Liver (tissue), 9 donors: Measurements from ENCODE around the gene DMPK. TPM values are rescaled to one million over a fixed set of nuclear protein-coding genes. Genes with fewer than 3 reads are reported as not detected.

ENCODE experiments used
- DNase-seq: peaks from one replicate; pipeline ENCODE4 v3.0.0-alpha.2; 2017; ENCODE audit warnings: low spot score
- H3K27ac ChIP-seq, 2 donors: one replicate each; pipeline ENCODE4 v1.7.0; 2013; ENCODE audit warnings: inconsistent platforms in 2 of 2, low read length in 2 of 2, control low read depth in 1 of 2, low read depth in 1 of 2, mild to moderate bottlenecking in 1 of 2
- H3K27me3 ChIP-seq, 4 donors: one replicate each; pipeline versions ENCODE4 v1.6.1 to v1.7.0; 2013; ENCODE audit warnings: low read length in 3 of 4, inconsistent platforms in 1 of 4, mild to moderate bottlenecking in 1 of 4, moderate library complexity in 1 of 4; ENCODE audit not compliant: control insufficient read depth in 4 of 4, insufficient read depth in 4 of 4
- H3K36me3 ChIP-seq, 4 donors: one replicate each; pipeline versions ENCODE4 v1.6.1 to v1.7.0; 2013; ENCODE audit warnings: low read length in 3 of 4, mild to moderate bottlenecking in 3 of 4, low read depth in 1 of 4, moderate library complexity in 1 of 4; ENCODE audit not compliant: control insufficient read depth in 4 of 4, insufficient read depth in 3 of 4
- H3K4me1 ChIP-seq, 4 donors: one replicate each; pipeline versions ENCODE4 v1.6.1 to v1.7.0; 2013; ENCODE audit warnings: low read length in 3 of 4, mild to moderate bottlenecking in 3 of 4, moderate library complexity in 1 of 4; ENCODE audit not compliant: control insufficient read depth in 4 of 4, insufficient read depth in 4 of 4
- H3K4me3 ChIP-seq, 3 donors: one replicate each; pipeline versions ENCODE4 v1.6.1 to v1.7.0; 2013; ENCODE audit warnings: low read length in 3 of 3, control low read depth in 1 of 3, low read depth in 1 of 3, mild to moderate bottlenecking in 1 of 3
- H3K9ac ChIP-seq, 2 donors: one replicate each; pipeline ENCODE4 v1.7.0; 2013; ENCODE audit warnings: low read length in 2 of 2, mild to moderate bottlenecking in 2 of 2, moderate library complexity in 2 of 2, control low read depth in 1 of 2, low read depth in 1 of 2
- H3K9me3 ChIP-seq, 4 donors: one replicate each; pipeline versions ENCODE4 v1.6.1 to v1.7.0; 2013; ENCODE audit warnings: low read length in 3 of 4; ENCODE audit not compliant: control insufficient read depth in 4 of 4
- EGR1 ChIP-seq, 2 donors: IDR thresholded peaks; 2 replicates each; pipeline ENCODE4 v1.6.1; 2016 to 2018; ENCODE audit warnings: antibody characterized with exemption in 2 of 2, low read depth in 2 of 2
- FOXA1 ChIP-seq: IDR thresholded peaks from 2 replicates; pipeline ENCODE4 v1.6.1; 2016; ENCODE audit warnings: antibody characterized with exemption
- FOXA2 ChIP-seq: IDR thresholded peaks from 2 replicates; pipeline ENCODE4 v1.6.1; 2016; ENCODE audit warnings: antibody characterized with exemption
- GABPA ChIP-seq, 2 donors: IDR thresholded peaks in 1 of 2; conservative IDR thresholded peaks in 1 of 2; 2 replicates each; pipeline ENCODE4 v1.6.1; 2016; ENCODE audit warnings: antibody characterized with exemption in 2 of 2, mild to moderate bottlenecking in 1 of 2, moderate library complexity in 1 of 2
- HNF4A ChIP-seq, 2 donors: conservative IDR thresholded peaks; 2 replicates each; pipeline ENCODE4 v1.6.1; 2016; ENCODE audit warnings: antibody characterized with exemption in 2 of 2, mild to moderate bottlenecking in 2 of 2
- HNF4G ChIP-seq: IDR thresholded peaks from 2 replicates; pipeline ENCODE4 v1.6.1; 2016; ENCODE audit warnings: antibody characterized with exemption
- NR2F2 ChIP-seq: IDR thresholded peaks from 2 replicates; pipeline ENCODE4 v1.6.1; 2016; ENCODE audit warnings: antibody characterized with exemption
- RAD21 ChIP-seq, 2 donors: IDR thresholded peaks; 2 replicates each; pipeline ENCODE4 v1.6.1; 2016; ENCODE audit warnings: antibody characterized with exemption in 2 of 2, mild to moderate bottlenecking in 2 of 2
- RXRA ChIP-seq, 2 donors: IDR thresholded peaks; 2 replicates each; pipeline ENCODE4 v1.6.1; 2017 to 2018; ENCODE audit warnings: antibody characterized with exemption in 2 of 2, mild to moderate bottlenecking in 1 of 2
- SP1 ChIP-seq: IDR thresholded peaks from 2 replicates; pipeline ENCODE4 v1.6.1; 2018; ENCODE audit warnings: antibody characterized with exemption, mild to moderate bottlenecking
- TAF1 ChIP-seq: conservative IDR thresholded peaks from 2 replicates; pipeline ENCODE4 v1.6.1; 2016; ENCODE audit warnings: antibody characterized with exemption, mild to moderate bottlenecking
- YY1 ChIP-seq: IDR thresholded peaks from 2 replicates; pipeline ENCODE4 v1.6.1; 2016; ENCODE audit warnings: antibody characterized with exemption, mild to moderate bottlenecking
- WGBS: extraction: QIAGEN DNeasy Blood & Tissue Kit; methylation state at CpG from one replicate; pipeline ENCODE4 v1.1.7; 2013; 5-methylcytosine and 5-hydroxymethylcytosine counted together
- polyA plus RNA-seq, 2 donors: library from polyadenylated mRNA; stranded (reverse) in 1 of 2; unstranded in 1 of 2; fragments of 200-250 nt in 1 of 2; fragments of >200 nt in 1 of 2; fragmentation: Nextera tagmentation in 1 of 2; extraction: Ambion mirVana in 1 of 2; gene quantifications; one replicate each; pipeline versions ENCODE4 v1.2.1 to v1.2.3, GENCODE V29; 2013 to 2015
- total RNA-seq, 2 donors: library from RNA; depleted of rRNA; stranded (reverse); fragments of >200 nt; gene quantifications; one replicate each; pipeline ENCODE4 v1.2.3, GENCODE V29; 2014
- TF ChIP-seq, protein P1 (sequence below): IDR thresholded peaks from 2 replicates; pipeline ENCODE4 v1.6.1; 2016; ENCODE audit warnings: antibody characterized with exemption
- TF ChIP-seq, protein P2 (sequence below): fragments of 150-350 bp; IDR thresholded peaks from 2 replicates; pipeline ENCODE4 v1.5.1; 2017; ENCODE audit warnings: improper control_type of control experiment, low read depth, low read length; ENCODE audit not compliant: missing input control
- TF ChIP-seq, protein P3 (sequence below): IDR thresholded peaks from 2 replicates; pipeline ENCODE4 v1.6.1; 2016; ENCODE audit warnings: antibody characterized with exemption, mild to moderate bottlenecking
- TF ChIP-seq, protein P4 (sequence below): IDR thresholded peaks from 2 replicates; pipeline ENCODE4 v1.6.1; 2016; ENCODE audit warnings: antibody characterized with exemption
- donor health status: healthy.
- donor health status: healthy.
- donor health status: healthy.
- donor health status: healthy.
- donor health status: healthy.

DMPK gene
- total and polyA plus RNA-seq, 4 donors: 1.8 to 12.5 (median 6.1) TPM

DNA sequence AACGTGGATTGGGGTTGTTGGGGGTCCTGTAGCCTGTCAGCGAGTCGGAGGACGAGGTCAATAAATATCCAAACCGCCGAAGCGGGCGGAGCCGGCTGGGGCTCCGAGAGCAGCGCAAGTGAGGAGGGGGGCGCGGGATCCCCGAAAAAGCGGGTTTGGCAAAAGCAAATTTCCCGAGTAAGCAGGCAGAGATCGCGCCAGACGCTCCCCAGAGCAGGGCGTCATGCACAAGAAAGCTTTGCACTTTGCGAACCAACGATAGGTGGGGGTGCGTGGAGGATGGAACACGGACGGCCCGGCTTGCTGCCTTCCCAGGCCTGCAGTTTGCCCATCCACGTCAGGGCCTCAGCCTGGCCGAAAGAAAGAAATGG, 12.5 kb downstream of the DMPK start:
- Histone ChIP-seq H3K36me3 (peaks cover 0 to 2% (median 0%) of the 10 kb centered on the region in 4 donors), H3K27ac (peak overlapping the region; percentile 86 to 92), H3K9ac (peak overlapping the region; percentile 32 to 83), H3K27me3 (no peaks in the 10 kb centered on the region), H3K9me3 (no peaks in the 10 kb centered on the region), H3K4me1 (peaks cover 9 to 63% (median 29%) of the 10 kb centered on the region in 4 donors), H3K4me3 (peak overlapping the region; percentile 61 to 64 (median 62))
- no peak for DNase-seq
- WGBS: under 1% methylated on average over 28 of the region's 28 CpGs
- TF ChIP-seq HNF4A (conservative IDR thresholded peaks at IDR 0.05) (no peak), NR2F2 (no peak), SP1 (no peak), HNF4G (no peak), RAD21 (IDR thresholded peaks at IDR 0.05) (no peak)
- TF ChIP-seq, protein P1, sequence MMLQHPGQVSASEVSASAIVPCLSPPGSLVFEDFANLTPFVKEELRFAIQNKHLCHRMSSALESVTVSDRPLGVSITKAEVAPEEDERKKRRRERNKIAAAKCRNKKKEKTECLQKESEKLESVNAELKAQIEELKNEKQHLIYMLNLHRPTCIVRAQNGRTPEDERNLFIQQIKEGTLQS: no peak
- TF ChIP-seq, protein P2, sequence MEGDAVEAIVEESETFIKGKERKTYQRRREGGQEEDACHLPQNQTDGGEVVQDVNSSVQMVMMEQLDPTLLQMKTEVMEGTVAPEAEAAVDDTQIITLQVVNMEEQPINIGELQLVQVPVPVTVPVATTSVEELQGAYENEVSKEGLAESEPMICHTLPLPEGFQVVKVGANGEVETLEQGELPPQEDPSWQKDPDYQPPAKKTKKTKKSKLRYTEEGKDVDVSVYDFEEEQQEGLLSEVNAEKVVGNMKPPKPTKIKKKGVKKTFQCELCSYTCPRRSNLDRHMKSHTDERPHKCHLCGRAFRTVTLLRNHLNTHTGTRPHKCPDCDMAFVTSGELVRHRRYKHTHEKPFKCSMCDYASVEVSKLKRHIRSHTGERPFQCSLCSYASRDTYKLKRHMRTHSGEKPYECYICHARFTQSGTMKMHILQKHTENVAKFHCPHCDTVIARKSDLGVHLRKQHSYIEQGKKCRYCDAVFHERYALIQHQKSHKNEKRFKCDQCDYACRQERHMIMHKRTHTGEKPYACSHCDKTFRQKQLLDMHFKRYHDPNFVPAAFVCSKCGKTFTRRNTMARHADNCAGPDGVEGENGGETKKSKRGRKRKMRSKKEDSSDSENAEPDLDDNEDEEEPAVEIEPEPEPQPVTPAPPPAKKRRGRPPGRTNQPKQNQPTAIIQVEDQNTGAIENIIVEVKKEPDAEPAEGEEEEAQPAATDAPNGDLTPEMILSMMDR: no peak
- TF ChIP-seq, protein P3, sequence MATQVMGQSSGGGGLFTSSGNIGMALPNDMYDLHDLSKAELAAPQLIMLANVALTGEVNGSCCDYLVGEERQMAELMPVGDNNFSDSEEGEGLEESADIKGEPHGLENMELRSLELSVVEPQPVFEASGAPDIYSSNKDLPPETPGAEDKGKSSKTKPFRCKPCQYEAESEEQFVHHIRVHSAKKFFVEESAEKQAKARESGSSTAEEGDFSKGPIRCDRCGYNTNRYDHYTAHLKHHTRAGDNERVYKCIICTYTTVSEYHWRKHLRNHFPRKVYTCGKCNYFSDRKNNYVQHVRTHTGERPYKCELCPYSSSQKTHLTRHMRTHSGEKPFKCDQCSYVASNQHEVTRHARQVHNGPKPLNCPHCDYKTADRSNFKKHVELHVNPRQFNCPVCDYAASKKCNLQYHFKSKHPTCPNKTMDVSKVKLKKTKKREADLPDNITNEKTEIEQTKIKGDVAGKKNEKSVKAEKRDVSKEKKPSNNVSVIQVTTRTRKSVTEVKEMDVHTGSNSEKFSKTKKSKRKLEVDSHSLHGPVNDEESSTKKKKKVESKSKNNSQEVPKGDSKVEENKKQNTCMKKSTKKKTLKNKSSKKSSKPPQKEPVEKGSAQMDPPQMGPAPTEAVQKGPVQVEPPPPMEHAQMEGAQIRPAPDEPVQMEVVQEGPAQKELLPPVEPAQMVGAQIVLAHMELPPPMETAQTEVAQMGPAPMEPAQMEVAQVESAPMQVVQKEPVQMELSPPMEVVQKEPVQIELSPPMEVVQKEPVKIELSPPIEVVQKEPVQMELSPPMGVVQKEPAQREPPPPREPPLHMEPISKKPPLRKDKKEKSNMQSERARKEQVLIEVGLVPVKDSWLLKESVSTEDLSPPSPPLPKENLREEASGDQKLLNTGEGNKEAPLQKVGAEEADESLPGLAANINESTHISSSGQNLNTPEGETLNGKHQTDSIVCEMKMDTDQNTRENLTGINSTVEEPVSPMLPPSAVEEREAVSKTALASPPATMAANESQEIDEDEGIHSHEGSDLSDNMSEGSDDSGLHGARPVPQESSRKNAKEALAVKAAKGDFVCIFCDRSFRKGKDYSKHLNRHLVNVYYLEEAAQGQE: no peak
- TF ChIP-seq, protein P4, sequence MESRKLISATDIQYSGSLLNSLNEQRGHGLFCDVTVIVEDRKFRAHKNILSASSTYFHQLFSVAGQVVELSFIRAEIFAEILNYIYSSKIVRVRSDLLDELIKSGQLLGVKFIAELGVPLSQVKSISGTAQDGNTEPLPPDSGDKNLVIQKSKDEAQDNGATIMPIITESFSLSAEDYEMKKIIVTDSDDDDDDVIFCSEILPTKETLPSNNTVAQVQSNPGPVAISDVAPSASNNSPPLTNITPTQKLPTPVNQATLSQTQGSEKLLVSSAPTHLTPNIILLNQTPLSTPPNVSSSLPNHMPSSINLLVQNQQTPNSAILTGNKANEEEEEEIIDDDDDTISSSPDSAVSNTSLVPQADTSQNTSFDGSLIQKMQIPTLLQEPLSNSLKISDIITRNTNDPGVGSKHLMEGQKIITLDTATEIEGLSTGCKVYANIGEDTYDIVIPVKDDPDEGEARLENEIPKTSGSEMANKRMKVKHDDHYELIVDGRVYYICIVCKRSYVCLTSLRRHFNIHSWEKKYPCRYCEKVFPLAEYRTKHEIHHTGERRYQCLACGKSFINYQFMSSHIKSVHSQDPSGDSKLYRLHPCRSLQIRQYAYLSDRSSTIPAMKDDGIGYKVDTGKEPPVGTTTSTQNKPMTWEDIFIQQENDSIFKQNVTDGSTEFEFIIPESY: no peak

DNA sequence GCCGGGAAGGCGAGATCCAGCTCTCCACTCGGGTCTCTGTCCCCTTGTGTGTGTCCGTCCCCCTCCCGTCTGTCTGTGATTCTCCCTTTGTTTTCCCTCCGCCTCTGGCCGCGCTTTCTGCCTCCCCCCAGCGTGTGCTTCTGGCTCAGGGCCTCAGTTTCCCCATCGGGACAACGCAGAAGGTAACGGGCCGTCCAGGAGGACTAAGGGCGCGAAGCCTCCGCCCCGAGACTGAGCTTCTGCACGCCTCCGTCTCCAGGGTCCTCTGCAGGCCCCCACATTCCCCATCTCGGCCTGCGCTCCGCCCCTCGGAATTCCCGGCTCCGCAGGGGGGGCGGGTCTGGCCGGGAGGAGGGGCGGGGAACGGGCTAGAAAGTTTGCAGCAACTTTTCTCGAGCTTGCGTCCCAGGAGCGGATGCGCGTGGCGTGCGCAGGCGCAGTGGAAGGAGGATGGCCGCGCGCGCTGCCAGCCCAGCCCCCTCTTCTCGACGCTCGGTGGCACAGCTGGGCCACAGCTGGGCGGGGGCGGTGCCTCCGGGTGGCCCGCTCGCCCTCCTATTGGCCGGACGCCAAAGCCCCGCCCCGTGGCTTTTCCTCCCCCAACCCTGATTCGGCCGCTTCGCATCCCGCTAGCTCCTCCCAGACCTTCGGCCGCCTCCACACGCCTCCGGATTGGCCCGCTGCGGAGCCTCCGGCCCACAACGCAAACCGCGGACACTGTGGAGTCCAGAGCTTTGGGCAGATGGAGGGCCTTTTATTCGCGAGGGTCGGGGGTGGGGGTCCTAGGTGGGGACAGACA, 13.1 kb downstream of the DMPK start, which contains the start of gene SIX5:
Gene SIX5 (minus strand): TSS at position 269 of the 799 bp plus-strand sequence. CDS start 408 bp downstream, outside the sequence.
- under 1% methylated on average over 70 of the region's 70 CpGs for WGBS
- H3K27me3 ChIP-seq: no peaks in the 10 kb centered on the region
- peaks cover 9 to 56% (median 29%) of the 10 kb centered on the region in 4 donors for H3K4me1 ChIP-seq
- H3K27ac ChIP-seq: peak within 1 kb of the TSS; percentile 86 to 99
- H3K36me3 ChIP-seq: peaks cover 0 to 2% (median 0%) of the 10 kb centered on the region in 4 donors
- no peaks in the 10 kb centered on the region for H3K9me3 ChIP-seq
- DNase-seq: peak; percentile 99
- H3K4me3 ChIP-seq: peak within 1 kb of the TSS; percentile 86 to 95 (median 89)
- peak within 1 kb of the TSS; percentile 72 to 83 for H3K9ac ChIP-seq
- TF ChIP-seq FOXA1: peak; percentile 77
- TF ChIP-seq NR2F2: peak; percentile 40
- peak; percentile 86 to 94 for TF ChIP-seq EGR1 (IDR thresholded peaks at IDR 0.05; ENCODE audit: low read depth in 2 of 2)
- peak in 1 of 2 donors; percentile 22 for TF ChIP-seq HNF4A (conservative IDR thresholded peaks at IDR 0.05)
- TF ChIP-seq GABPA (IDR thresholded peaks at IDR 0.05 in 1 of 2, conservative IDR thresholded peaks at IDR 0.05 in 1 of 2): peak in 1 of 2 donors; percentile 59
- no peak for TF ChIP-seq TAF1
- TF ChIP-seq, protein P2: no peak
- TF ChIP-seq FOXA2: peak; percentile 11
- TF ChIP-seq, protein P3: peak; percentile 82
- TF ChIP-seq YY1: peak; percentile 93
- TF ChIP-seq, protein P1: no peak
- peak in 1 of 2 donors; percentile 47 for TF ChIP-seq RAD21 (IDR thresholded peaks at IDR 0.05)
- peak in 1 of 2 donors; percentile 23 for TF ChIP-seq RXRA (IDR thresholded peaks at IDR 0.05)
